ENCODE results near the gene SYNGR3.
A peak's percentile ranks its signal among the peaks of the same experiment; 100 is the strongest.

SYNGR3 gene

DNA sequence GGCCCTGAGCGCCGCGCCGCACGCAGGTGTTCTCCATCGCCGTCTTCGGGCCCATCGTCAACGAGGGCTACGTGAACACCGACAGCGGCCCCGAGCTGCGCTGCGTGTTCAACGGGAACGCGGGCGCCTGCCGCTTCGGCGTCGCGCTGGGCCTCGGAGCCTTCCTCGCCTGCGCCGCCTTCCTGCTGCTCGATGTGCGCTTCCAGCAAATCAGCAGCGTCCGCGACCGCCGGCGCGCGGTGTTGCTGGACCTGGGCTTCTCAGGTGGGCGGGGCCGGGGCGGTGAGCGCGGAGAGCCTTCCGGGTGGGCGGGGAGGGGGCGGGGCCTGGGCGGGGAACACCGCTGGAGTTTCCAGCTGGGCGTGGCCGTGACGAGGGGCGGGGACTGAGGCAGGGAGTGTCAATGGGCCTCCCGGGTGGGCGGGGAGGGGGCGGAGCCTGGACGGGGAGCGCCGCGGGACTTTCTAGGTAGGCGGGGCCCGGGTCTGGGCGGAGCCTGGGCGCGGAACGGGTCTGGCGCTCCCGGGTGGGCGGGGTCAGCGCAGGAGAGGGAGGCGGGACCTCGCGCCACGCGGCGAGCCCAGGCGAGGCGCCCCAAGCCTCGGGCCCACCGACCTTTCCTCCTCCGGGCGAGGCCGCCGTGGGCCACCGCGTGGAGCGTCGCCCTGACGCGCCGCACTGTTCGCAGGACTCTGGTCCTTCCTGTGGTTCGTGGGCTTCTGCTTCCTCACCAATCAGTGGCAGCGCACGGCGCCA lies 2.4 kb downstream of the SYNGR3 start:
- DNase-seq (ENCODE audit: low read depth, low spot score) = peak; percentile 50

DNA sequence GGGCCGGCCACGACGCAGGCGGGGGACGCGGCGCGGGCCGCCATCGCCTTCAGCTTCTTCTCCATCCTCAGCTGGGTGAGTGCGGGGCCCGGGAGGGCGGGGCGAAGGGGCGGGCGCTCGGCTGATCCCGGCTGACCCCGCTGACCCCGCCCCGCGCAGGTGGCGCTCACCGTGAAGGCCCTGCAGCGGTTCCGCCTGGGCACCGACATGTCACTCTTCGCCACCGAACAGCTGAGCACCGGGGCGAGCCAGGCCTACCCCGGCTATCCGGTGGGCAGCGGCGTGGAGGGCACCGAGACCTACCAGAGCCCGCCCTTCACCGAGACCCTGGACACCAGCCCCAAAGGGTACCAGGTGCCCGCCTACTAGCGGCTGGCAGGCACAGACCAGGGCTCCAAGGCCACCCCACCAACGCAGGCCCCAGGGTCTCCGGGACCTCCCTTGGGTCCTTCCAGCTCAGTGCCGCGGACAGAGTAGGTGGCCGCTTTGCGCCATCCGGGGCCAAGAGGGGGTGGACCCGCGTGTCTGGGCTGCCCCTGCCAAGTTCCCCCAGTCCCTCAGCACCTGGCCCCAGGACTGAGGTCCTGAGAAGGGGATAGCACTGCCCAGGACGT lies 3.0 kb downstream of the SYNGR3 start:
- no peak for DNase-seq (ENCODE audit: low read depth, low spot score)

DNA sequence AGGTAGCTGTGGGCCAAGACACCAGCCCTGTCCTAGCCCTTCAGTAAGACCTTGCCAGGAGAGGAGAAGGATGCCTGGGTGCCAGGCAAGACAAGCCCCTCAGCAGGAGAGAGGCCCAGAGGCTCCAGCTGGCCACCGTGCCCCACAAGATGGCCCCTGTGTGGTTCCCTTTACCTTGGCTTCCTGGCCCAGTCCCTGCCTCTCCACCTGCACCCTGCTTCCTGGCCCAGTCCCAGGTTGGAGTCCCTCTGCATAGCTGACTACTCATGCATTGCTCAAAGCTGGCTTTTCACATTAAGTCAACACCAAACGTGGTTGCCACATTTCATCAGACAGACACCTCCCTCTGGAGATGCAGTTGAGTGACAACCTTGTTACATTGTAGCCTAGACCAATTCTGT lies 4.0 kb downstream of the SYNGR3 start:
- no peak for DNase-seq (ENCODE audit: low read depth, low spot score)

DNA sequence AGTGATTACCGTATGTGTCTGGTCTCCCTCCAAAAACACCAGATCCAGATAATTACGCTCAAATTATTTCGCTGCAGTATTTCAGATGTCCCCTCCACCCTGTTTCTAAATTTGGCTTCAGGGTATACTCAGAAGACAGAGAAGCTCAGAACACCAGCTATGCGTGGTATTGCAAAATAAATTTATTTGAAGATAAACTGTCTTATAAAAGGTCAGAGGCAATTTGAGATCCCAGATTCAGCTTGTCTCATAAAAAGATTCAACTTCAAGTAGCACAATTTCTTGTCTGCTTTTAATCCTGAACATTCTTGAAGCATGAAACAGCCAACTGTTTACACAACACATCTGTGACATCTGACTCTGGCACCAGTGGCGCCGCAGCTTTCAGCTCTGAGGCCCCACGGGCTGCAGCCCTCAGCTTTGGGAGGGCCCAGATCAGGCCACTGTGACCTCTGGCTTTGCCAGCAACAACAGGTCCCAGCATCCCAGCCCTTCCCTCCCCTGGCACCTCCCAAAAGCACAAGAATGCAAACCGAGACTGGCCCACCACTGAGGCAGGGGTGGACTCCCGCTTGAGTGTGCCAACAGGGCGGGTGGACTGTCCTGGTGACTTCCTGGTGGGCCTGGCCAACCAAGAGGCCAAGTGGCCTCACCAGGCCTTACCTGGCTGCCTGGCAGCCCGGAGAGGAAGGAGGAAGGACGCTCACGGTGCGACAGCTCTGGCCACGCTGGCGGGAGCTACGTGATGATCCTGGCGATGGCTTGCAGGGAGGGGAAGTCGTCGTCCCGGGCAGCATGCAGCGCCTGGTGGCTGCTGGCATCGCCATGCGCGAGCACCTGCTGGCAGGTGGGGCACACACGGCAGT lies 8.0 kb downstream of the SYNGR3 start:
- no peak for DNase-seq (ENCODE audit: low read depth, low spot score)

DNA sequence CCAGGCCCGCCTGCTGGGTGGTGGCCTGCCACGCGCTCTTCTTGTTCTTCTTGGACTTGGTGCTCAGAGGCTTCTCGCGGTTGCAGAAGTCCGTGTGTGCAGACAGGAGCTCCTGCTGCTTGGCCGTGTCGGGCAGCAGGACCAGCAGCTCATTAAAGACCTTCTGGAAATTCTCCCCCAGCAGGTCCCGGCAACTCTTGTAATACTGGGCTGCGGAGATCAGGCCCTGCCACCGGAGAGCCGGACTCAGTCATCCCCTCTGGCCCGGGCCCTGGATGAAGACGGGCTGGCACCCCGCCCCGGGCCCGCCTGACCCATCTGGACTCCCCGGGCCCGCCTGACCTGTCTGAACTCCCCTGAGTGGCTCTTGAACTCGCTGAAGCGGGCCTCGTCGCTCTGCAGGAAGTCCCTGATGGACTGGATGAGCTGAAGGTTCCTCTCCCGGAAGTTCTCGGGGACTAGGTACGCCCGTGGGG lies 8.6 kb downstream of the SYNGR3 start:
- no peak for DNase-seq (ENCODE audit: low read depth, low spot score)

DNA sequence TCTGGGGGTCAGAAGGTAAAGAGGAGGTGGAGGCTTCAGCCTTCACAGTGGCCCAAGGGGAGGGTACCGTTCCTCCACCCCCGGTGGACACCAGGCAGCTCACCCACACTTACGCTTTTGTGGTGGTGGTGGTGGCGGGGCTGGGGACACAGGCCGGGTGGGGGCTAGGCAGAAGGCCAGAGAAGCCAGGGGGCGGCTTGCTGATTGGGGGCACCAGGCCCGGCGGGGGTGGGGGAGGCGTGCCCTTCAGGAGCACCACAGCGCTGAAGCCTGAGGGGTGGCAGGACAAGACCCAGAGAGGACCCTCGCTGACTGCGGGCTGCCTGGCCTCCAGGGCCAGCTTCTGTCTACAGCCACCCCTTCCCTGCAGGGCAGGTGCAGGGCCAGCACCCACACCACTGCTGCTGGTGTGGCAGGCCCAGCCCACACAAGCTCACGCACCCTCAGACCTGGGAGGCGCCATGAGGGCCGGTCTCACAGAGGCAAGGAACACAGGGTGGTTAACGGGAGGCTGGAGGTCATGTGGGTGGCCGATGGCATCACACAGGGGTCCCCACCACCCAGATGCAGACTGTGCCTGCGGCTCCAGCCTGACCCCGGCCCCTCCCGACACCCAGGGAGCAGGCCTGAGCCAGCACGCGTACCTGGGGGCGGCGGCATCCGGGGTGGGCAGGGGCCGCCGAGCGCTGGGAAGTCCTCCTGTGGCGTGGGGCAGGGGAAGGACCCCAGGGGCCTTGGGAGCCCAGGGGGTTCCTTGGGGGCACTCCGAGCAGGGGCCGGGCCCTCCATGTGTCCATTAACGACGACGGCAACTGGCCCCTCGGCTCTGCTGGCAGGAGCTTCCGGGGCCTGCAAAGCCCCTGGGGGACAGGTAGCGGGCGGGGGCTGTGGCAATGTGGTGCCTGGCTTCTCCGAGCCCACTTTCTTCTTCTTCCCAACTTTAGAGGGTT lies 9.4 kb downstream of the SYNGR3 start:
- DNase-seq (ENCODE audit: low read depth, low spot score) = no peak

DNA sequence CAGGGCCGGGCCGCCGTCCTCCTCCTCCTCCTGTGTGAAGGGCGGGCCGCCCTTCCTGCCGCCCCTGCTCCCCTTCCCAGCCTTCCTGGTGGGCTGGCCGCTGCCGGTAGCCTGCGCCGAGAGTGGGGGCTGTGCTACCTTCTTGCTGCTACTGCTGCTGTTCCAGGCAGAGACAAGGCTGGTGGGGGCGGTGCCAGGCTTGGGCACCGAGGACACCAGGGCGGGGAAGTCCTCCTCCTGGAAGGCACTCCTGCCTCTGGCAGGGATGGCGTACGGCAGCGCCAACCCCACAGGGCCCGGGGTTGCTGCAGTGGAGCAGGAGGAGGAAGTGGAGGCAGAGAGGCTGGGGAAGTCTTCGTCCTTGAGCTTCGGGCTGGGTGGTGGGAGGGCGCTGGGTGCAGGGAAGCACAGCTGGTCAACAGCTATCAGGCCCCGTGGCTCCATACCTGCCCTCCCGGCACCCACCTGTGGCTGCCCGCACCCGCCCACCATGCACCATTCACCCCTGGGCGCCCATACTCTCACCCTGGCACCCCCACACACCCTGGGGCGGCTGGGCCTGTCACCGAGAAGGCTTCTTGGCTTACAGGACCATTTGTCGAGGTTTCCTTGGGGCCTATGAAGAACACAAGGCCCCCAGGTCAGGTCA lies 10.2 kb downstream of the SYNGR3 start:
- DNase-seq (ENCODE audit: low read depth, low spot score) = no peak

DNA sequence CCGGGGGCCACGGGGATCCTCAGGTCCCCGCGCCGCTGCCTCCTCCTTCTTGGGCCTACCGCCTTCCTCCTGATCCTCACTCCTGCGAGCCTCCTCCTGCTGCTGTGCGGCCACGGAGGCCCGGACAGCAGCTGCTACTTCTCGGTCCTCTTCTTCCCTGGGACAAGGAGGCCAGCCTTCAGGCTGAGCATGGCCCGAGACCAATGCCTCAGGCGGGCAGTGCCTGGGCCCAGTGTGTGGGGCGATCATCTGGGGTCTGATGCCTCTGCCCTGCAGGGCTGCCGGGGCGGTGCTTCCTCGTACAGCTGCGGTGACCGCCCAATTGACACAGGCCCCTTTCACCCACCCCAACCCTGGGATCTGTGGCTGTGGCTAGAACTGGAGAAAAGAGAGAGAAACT lies 11.3 kb downstream of the SYNGR3 start:
- no peak for DNase-seq (ENCODE audit: low read depth, low spot score)

DNA sequence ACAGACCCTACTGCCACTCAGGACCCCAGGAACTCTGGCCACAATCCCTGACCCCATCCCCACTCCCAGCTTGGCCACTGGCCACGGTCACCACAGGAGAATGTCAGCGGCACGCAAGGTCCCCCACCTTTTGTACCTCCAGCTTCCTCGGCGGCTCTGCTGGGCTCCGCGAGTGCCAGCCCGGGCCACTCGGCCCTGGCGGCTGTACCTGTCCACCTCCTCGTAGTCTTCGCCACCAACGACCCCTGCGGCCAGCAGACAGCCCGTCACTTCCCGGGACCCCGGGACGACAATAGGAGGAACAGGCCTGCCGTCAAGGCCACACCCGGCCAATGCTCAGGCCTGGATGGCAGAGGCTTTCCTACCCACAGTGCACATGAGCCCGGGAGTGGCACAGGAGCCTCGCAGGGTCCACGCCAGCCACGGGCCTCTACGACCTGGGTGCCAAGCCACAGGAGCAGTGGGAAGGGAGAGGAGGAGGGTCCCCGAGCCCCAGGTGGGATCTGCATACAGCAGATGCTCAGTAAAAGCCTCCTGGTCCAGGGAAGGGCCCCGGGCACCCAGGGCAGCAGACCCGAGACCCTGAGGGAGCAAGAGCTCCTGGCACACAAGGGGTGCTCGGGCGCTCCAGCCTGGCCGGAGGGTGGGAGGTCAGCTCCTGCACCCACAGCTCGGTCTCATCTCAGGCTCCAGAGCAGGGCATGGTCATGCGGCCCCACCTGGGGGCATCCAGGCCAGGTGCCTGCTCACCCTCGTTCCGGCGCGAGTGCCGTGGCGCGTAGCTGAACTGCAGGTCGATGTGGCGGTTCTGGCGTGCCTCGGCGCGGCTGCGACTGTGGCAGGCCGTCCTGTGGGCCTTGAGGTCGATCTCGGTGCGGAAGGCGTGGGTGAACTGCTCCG lies 11.9 kb downstream of the SYNGR3 start:
- DNase-seq (ENCODE audit: low read depth, low spot score) = no peak

DNA sequence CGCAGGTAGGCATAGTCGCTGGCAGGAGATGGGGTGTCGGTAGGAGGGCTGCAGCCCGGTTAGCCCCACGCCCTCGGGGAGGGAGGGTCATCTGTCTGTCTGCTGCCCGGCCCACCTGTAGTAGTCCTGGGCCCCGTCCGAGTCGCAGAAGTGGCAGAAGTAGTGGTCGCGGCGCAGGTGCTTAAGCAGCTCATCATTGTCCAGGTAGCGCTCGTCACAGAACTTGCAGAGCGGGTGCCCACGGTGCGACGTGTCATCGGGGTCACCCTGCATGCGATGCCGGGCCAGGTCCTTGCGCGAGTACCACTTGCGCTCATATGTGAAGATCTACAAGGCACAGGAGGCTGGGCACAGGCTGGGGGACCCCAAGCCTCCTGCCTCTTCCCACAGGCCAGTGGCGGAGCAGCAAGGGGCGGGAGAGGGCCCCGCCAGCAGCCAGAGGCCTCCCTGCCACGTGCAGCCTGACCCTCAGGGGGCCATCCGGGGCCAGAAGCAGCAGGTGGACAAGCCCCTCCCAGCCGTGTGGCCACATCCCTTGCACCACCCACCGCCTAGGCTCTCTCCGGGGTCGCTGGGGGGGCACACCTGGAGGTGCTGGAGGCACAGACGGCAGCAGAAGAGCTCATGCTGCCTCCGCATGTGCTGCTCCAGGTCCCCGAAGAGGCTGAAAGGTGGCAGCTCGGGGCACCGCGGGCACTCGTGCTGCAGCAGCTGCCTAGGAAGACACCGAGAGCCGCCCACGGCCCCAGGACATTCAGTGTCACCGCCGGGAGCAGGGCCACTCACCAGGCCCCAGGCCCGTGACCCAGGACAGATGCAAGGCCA lies 12.8 kb downstream of the SYNGR3 start:
- no peak for DNase-seq (ENCODE audit: low read depth, low spot score)

DNA sequence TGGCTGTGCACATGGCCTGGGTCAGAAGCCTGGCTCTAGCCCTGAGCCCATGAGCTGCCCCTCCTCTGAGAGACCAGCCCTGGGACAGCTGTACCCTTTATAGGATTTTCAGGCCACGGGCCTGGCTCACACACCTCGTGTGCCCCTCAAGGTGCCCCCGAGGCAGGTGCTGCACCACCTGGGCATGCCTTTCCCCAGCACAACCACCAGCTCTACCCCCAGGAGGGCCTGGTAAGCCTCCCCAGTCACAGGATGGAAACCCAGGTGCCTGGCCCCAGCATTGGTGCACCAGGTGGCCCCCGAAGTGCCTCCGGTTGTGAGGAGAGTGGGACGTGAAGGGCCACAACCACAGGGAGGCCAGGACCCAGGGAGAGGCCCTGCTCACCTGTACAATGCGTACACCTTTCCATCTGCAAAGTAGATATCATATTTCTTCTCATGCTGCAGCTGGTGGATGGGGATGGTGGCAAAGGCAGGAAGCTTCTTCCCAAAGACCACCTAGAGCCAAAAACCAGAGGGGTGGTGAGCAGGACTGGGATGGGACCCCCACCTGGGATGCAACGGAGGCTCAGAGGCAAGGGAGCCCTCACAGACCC lies 13.6 kb downstream of the SYNGR3 start:
- no peak for DNase-seq (ENCODE audit: low read depth, low spot score)

DNA sequence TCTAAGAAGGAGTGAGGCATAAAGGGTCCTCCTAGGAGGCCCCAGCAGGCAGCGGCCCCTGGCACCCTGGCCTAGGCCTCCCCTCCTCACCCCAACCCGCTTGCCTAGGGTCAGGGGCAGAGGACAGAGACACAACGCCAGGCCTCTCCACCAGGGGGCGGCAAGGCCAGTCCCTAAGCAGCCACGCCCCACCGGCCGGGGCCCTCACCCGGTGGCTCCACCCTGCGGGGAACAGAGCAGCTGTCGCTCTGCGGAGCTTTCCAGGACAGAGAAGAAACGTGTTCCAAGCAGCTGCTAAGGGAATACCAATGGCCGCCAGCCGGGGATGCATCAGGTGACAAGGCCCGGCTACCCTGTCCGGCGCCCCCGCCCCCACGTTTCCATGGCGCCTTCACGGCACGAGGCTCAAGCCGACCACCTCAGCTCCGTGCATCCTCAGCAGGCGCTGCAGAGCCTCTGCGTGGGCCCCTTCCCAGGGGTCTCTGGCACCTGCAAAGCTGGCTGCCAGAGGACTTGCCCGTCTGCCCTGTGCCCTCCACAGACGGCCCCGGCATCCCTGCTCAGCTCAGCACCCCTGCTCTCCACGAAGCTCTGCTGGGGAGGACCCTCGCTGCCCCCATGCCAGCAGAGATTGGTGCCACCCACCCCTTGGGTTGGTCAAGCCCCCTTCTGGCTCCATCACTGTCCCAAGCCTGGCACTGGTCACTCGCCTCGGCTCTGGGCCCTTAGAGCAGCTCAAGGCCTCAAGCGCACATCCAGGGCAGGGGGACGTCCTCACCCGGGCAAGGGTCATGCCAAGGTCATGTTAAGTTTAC lies 14.3 kb downstream of the SYNGR3 start:
- DNase-seq (ENCODE audit: low read depth, low spot score) = peak; percentile 61

DNA sequence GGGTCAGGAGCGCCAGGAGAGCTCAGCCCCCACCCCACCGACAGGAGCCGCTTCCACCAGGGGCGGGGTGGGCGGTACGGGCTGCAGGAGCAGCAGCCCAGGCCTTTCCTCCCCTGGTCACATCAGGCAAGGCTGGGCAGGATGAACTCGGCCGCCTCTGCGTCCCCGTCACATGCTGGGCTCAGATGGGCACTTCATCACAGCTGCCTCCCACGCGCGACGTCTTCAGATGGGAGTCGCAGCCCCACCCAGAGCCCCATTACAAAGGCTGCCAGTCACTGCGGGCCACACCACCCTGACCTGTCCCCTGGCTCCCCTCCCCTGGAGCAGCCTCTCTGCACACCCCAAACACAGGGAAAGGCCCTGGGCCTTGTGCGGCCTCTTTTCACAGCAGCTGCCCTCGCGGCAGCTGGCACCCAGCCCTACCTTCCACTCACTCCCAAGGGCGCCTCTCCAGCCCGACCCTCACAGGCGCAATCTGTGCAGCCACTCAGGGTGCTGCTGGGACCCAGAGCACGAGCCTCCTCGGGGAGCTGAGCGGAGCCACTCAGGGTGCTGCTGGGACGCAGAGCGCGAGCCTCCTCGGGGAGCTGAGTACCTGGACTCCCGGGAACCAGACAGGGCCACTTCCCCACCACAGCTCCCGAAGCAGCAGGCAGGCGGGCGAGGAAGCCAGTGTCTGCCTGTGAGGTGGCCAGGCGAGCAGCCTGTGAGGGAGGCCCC lies 15.2 kb downstream of the SYNGR3 start:
- no peak for DNase-seq (ENCODE audit: low read depth, low spot score)

DNA sequence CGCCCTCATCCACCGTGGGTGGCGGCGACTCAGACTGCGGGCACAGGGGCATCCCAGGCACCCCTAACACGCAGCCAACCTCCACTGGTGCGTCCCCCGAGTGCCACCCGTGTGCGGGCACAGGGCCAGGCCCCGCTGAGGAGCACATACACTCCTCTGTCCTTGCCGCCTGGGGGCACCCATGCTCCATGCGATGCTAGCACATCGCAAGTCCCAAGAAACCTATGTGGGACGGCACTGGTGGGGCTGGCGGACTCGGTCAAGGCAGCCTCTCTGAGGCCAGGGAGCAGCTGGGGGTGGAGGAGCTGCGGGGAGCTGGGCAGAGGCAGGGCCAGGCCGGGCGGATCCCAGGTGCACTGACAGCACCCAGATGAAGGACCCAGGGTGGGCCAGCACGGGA lies 15.9 kb downstream of the SYNGR3 start:
- no peak for DNase-seq (ENCODE audit: low read depth, low spot score)

DNA sequence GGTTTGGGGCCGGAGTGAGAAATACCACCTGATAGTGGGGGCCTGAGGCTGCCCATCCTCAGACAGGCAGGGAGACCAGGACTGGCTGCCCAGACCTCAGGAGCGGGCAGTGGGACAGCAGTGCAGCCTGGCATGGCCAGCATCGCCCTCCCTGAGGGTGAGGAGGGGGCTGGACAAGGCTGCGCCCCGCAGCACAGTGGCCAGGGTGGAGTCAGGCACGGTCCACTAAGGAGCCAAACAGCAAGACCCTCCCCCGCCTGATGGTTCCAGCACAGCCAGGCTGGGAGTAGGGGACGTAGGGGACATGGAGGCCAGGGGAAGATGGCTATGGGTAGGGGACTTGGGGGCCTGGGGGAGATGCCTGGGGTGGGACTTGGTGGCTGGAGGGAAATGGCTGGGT lies 16.5 kb downstream of the SYNGR3 start:
- no peak for DNase-seq (ENCODE audit: low read depth, low spot score)

DNA sequence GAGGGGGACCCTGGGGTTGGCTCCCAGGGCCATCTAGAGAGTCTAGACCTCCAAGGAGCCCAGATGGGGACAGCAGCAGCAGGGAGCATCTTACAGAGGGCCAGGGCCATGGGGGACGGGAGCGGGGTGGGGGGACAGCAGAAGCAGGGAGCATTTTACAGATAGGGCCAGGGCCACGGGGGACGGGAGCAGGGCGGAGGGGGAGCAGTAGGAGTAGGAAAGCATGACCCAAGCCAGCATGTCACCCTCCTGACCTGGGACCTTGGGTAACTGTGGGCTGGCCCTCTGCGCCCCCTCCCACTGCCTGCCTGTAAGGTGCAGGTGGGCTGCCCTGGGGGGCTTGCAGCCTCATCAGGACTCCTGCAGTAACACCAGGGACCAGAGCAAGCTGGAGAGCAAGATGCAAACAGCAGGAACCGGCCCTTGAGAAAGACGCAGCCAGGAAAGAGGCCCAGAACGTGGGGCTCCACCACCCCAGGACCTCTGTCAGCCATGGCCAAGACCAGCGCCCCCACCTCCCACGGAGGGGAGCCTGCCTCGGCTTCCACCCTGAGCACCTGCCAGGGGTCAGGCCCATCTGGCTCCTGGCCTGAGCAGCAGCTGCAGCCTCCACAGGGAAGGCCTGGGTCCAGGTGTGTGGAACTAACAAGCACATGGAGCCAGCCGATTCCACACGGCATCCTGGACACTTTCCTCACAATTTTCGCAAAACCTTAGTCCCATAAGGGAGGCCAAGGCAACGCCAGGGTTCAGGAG lies 17.5 kb downstream of the SYNGR3 start:
- DNase-seq (ENCODE audit: low read depth, low spot score) = no peak
